Colon (tissue), 2 donors: ENCODE results near the gene KRTAP10-6.
"Not testable (repeated sequence)": the region's sequence is repeated elsewhere in the genome, so short reads cannot be mapped to it uniquely, and the experiment has no call there.

Experiments
- FAIRE-seq: peaks from 2 replicates; lab custom pipeline; 2012; peaks lifted over from hg19 to GRCh38; lab: Jason Lieb, UNC
- donor health status: control.
- donor health status: control.

Gene KRTAP10-6

GRCh38 chr21:44598061-44598460 is 5.8 kb upstream of the KRTAP10-6 start:
- no peak for FAIRE-seq

GRCh38 chr21:44596068-44596725 is 3.9 kb upstream of the KRTAP10-6 start:
- no peak for FAIRE-seq

- FAIRE-seq = no peak
These were observed 3.2 kb upstream of the KRTAP10-6 start for GRCh38 chr21:44595524-44595923.

- FAIRE-seq = no peak
These were observed 2.2 kb upstream of the KRTAP10-6 start for GRCh38 chr21:44594406-44594916.

GRCh38 chr21:44593598-44594405 is 1.5 kb upstream of the KRTAP10-6 start:
- no peak for FAIRE-seq

GRCh38 chr21:44591801-44592130 is 539 bp downstream of the KRTAP10-6 start:
- FAIRE-seq = not testable (repeated sequence)

GRCh38 chr21:44590897-44591800 is 1.2 kb downstream of the KRTAP10-6 start:
- not testable (repeated sequence) for FAIRE-seq

GRCh38 chr21:44590311-44590721 is 2.0 kb downstream of the KRTAP10-6 start:
- no peak for FAIRE-seq

- no peak for FAIRE-seq
These were observed 2.6 kb downstream of the KRTAP10-6 start for GRCh38 chr21:44589586-44590305.

GRCh38 chr21:44589094-44589493 is 3.2 kb downstream of the KRTAP10-6 start:
- FAIRE-seq = no peak

GRCh38 chr21:44585892-44586291 is 6.4 kb downstream of the KRTAP10-6 start:
- FAIRE-seq = no peak

GRCh38 chr21:44583800-44584147 is 8.5 kb downstream of the KRTAP10-6 start:
- no peak for FAIRE-seq

- no peak for FAIRE-seq
These were observed 9.1 kb downstream of the KRTAP10-6 start for GRCh38 chr21:44583089-44583799.

GRCh38 chr21:44582055-44582454 is 10.2 kb downstream of the KRTAP10-6 start:
- no peak for FAIRE-seq

- FAIRE-seq = no peak
These were observed 11.1 kb downstream of the KRTAP10-6 start for GRCh38 chr21:44581158-44581557.

GRCh38 chr21:44580231-44580821 is 12.0 kb downstream of the KRTAP10-6 start, which contains the start of gene KRTAP10-5:
TSS of gene KRTAP10-5 (minus strand) at chr21:44580604. CDS start at chr21:44580578, 26 bp downstream.
- not testable (repeated sequence) for FAIRE-seq

- no peak for FAIRE-seq
These were observed 12.5 kb downstream of the KRTAP10-6 start for GRCh38 chr21:44579833-44580144.

GRCh38 chr21:44579056-44579832 is 13.1 kb downstream of the KRTAP10-6 start:
- no peak for FAIRE-seq

- FAIRE-seq = no peak
These were observed 13.8 kb downstream of the KRTAP10-6 start for GRCh38 chr21:44578371-44579055.
